Activated naive CD4-positive, alpha-beta T cell treated with Interleukin-2 at 50 U/mL for 16 hours (primary cell): ENCODE measurements around the gene PFAS.

Experiments
- DNase-seq: peaks from one replicate; pipeline ENCODE4 v3.0.0-alpha.2; 2020

PFAS gene

GRCh38 chr17:8267480-8268147 lies 18.5 kb downstream of the PFAS start:
- no peak for DNase-seq

GRCh38 chr17:8268550-8269298 lies 19.6 kb downstream of the PFAS start:
- DNase-seq = no peak

- no peak for DNase-seq
Observed at GRCh38 chr17:8272421-8272820, 23.3 kb downstream of the PFAS start.

- no peak for DNase-seq
Observed at GRCh38 chr17:8273884-8274444, 24.9 kb downstream of the PFAS start.

- DNase-seq = no peak
Observed at GRCh38 chr17:8274816-8275215, 25.7 kb downstream of the PFAS start.

- no peak for DNase-seq
Observed at GRCh38 chr17:8275421-8276290, 26.6 kb downstream of the PFAS start.

- DNase-seq = no peak
Observed at GRCh38 chr17:8277317-8277716, 28.2 kb downstream of the PFAS start.

GRCh38 chr17:8282345-8282744 lies 33.3 kb downstream of the PFAS start:
- no peak for DNase-seq

GRCh38 chr17:8283356-8283755 lies 34.3 kb downstream of the PFAS start:
- DNase-seq = no peak

GRCh38 chr17:8284126-8284525 lies 35.0 kb downstream of the PFAS start:
- no peak for DNase-seq

- DNase-seq = no peak
Observed at GRCh38 chr17:8285270-8286181, 36.4 kb downstream of the PFAS start.

GRCh38 chr17:8287651-8288335 lies 38.7 kb downstream of the PFAS start:
- no peak for DNase-seq

- peak; percentile 86 for DNase-seq
Observed at GRCh38 chr17:8288336-8289102, 39.4 kb downstream of the PFAS start, which contains the start of gene RANGRF. TSS of gene RANGRF (plus strand) at chr17:8288670. CDS start at chr17:8288789, 119 bp downstream.

- DNase-seq = no peak
Observed at GRCh38 chr17:8289103-8289397, 40.0 kb downstream of the PFAS start.

- DNase-seq = no peak
Observed at GRCh38 chr17:8290043-8290442, 41.0 kb downstream of the PFAS start.

GRCh38 chr17:8292639-8293395 lies 43.7 kb downstream of the PFAS start:
- DNase-seq = no peak

- DNase-seq = no peak
Observed at GRCh38 chr17:8294361-8294760, 45.3 kb downstream of the PFAS start.

- no peak for DNase-seq
Observed at GRCh38 chr17:8294814-8295316, 45.8 kb downstream of the PFAS start.

- no peak for DNase-seq
Observed at GRCh38 chr17:8300226-8300625, 51.1 kb downstream of the PFAS start.
